HG03139 (cell line): ENCODE measurements around the gene KIAA1217.

Experiments used
- ATAC-seq: cut with Tn5 transposase; IDR thresholded peaks from one replicate; pipeline ENCODE4 v1.9.1; 2021; ENCODE audit not compliant: unreplicated experiment

The KIAA1217 gene

DNA sequence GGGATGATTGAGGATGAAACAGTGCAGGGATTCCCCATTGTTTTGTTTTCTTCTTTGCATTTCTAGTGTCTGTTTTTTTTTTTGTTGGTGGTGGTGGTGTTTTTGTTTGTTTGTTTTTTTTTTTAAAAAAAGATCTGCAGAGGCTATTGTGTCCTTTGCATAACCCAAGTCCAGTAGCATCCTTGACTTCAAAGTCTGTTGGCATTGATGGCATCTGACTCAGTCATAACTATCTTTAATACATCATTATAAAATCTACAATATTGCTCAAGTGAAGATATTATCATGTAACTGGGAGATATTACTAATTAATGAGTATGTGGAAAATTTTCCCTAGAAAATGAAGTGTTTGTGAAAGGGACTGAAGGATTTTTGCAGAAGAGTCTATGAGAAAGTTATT is 70.2 kb downstream of the KIAA1217 start:
- no peak for ATAC-seq

DNA sequence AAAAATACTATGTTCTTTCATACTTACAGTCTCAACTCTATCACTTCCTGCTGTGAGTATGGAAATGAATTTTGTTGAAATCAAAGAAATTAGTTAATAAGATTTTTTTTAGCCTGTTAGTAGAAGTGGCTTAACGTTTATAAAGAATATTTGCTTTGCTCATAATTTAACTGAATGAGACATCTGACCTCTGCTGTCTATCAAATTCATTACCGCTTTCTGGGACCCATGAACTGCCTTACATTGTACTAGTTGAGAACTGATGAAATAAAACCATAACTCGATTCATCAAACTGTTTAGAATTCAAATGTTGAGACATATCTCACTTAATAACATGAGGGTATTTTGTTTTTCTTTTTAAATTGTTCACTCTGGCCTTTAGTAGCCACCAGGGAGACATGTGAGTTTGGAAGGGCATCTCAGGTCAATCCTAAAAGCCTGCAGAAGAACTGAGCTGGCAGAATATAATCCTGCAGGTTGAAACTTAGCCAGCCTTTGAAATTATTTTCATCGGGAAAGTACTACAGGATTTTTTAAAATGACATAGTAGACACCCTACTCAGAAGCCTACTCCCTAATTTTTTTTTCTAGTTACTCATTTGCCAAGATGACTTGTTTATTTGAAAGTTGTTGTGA is 78.7 kb downstream of the KIAA1217 start:
- ATAC-seq: no peak

DNA sequence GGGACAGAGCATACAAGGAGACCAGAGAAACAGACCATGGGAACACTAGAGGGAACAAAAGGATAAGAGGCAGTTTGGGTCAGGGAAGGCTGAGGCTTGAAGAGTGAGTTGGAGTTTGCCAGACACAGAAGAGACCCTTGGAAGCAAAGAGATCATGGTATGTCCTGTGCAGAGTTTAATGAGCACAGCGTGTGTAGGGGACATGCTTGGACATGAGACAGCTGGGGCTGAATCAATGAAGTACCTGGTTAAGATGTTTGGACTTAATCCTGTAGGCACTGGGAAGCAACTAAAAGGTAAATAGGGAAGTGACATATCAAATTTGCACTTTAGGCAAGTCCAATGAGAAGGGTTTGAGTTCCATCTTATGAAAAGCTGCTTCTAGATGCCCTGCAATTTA is 79.6 kb downstream of the KIAA1217 start:
- no peak for ATAC-seq

DNA sequence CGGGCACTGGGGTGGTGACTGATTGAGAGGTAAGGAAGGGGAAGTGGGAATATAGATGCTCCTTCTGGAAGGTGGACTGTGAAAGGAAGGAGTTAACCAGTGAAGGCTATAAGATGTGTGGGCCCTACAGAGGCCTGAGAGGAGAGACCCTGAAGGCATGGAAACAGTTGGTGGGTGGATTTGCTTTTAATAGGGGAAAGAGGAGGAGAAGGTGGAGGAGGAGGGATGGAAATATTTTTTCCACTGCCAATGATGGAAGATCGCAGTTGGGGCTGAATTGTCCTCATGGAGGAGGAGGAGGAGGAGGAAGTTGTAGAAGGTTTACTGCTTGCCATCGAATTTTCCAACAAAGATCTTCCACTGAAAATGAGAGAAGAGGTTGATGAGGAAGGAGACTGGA is 80.3 kb downstream of the KIAA1217 start:
- ATAC-seq: no peak

DNA sequence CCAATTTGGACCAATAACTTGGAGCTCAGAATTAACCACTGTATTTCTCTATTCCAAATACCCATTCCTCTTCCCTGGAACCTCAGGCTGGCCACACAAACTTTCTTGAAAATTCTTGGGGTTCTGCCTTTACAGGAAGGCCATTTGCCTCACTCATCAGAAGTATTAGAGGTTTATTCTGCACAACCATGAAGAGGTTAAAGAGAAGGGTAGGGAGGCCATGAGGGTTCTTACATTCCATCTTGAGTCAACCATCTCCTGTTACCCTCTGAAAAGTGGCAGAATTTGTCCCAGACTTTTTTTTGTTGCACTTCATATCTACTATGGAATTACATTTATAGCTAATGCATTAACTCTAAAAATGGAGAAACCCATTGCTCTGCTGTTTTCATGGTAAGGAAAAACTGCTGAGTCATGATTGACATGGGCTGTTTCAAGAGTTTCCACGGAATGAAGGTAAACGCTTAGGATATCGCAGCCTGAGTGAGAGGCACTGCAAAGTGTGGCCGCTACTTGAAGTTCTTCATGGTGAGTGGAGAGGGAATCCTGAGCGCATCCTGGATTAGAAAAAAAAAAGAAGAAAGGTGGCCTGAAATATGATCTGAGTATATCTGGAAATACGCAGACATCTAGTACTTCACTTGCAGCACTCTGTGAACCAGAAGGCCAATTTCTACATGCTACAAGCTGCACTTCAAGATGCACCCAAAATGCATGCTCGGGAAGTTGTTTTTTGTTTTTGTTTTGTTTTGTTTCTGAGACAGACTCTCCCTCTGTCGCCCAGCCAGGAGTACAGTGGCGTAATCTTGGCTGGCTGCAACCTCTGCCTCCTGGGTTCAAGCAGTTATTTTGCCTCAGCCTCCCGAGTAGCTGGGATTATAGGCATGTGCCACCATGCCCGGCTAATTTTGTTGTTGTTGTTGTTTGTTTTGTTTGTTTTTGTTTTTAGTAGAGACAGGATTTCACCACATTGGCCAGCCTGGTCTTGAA is 83.7 kb downstream of the KIAA1217 start:
- ATAC-seq: no peak

DNA sequence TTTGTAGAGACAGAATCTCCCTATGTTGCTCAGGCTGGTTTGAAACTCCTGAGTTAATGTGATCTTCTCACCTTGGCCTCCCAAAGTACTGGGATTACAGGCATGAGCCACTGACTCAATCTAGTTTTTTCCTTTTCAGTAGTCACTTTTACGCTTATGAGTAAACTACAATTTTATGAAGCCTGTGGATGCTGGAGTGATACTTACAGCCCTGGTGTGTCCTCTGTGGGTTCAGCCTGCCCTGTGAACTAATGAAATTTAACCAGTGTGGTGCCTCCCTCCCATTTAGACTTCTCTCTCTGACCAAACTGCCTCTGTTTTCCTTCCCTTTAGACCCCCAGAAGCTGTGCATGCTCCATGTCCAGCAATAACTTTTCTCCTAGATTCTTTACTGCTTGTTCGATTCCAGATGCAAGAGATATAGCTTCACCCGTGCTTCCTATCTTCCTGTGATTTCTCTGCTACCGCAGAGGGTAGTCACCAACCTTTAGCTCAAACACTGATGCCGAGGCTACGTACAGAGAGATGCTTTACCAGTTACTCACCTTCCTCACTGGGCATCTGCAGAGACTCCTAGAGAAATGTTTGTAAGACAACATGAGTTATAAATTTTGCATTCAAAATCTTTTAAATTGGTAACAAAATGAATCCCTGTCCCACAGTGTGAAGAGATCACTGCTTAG is 90.8 kb downstream of the KIAA1217 start:
- no peak for ATAC-seq

DNA sequence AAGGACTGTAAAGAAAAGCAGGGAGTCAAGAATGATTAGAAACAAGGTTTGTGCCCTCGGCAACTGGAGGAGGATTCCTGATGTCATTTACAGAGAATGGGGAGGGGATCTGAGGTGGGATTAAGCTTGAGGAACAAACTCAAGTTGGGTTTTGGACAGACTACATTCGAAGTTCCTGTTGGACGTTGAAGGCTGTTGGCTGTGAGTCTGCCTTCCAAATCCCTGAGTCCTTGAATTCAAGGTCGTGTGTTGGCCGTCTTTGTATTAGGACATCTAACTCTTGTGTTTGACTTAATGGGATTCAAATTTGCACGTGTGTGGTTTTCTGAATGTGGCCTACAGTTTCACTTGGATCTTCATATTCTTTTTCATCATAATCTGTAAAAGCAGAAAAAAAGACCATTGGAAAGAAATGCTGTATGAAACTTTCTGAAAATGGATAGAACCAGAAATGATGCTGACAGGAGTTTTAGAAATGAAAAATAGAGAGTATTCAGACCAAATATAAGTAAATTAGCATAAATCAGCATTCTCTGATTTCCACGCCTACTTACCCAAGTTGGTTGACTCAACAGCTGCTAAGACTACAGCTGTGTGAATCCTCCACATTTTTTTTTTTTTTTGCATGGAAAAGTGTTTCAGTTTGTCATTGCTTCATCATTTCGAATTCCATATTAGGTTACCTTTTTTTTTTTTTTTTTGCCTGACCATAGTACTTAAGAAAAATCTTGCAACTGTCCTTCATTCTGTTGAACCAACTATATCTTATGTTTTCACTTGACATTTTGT is 94.8 kb downstream of the KIAA1217 start:
- no peak for ATAC-seq

DNA sequence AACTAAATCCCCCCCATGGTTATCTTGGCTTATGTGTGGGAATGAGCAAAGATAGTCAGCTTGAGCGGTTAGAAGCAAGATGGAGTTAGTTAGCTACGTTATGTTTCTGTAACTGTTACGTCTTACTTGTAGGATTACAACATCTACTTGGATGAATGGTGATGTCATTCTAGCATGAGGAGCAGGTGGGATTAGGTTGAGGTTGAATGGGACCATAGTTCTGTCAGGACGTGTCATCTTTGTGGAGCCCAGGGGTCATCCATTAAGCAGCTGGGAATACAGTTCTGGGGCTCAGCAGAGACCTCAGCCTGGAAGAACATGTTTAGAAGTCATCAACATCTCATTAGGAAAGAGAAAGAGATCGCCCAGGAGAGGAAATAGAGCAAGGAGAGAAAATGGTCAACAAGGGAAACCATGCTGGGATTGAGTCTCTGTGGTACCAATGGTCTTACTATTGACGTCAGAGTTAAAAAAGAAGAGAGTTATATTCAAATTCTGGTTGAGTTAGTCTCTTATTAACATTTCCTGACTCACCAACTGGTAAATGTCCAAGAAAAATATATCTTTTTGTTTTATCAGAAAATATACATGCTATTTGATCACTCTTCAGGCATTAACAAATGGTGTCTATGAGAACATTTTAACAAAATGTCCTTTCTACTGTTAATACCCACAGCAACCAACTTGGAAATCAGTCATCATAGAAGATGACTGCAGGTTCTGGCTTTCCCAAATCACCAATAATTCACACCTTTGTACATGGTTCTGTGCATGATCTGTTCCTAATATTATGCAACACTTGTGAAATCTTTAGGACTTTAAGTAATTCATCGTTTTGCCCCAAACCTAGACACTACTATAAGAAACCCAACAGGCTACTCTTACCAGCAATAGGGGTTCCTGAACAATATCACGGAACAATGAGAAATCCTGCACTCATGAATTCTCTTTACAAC is 96.9 kb downstream of the KIAA1217 start:
- ATAC-seq: no peak

DNA sequence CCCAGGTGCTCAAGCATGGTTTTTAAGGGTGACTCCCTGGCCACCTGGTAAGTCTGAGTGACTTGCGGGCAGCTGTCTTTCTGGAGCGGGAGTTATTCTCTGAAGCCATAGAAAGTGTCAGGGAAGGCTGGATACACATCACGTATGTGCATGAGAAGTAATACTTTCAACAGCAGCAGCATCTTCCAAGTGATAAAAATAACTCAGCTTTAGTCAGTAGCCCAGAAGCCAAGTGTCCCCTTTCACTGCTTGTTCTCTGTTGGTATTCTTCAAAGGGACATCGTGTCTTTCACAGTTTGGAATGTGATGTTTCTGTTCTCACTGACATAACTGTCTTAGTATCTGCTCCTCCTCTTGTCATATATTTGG is 97.6 kb downstream of the KIAA1217 start:
- ATAC-seq: no peak

DNA sequence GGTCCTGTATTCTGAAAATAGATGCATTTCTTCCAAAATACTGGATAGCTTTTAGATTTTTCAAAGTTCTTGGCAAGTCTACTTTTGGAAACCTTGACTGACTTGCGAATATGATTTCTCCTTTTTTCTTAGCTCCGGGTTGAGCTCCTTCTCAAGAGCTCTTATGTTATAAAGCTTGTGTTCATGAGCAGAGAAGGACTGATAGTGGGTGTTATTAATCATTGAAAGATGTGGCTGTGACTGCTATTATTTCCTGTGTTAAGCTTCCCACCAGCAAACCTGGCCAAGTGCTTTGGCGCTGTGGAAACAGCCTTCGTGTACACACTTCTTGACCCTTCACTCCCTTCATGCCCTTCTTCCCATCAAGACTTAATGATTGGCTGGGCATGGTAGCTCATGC is 98.2 kb downstream of the KIAA1217 start:
- ATAC-seq: no peak

DNA sequence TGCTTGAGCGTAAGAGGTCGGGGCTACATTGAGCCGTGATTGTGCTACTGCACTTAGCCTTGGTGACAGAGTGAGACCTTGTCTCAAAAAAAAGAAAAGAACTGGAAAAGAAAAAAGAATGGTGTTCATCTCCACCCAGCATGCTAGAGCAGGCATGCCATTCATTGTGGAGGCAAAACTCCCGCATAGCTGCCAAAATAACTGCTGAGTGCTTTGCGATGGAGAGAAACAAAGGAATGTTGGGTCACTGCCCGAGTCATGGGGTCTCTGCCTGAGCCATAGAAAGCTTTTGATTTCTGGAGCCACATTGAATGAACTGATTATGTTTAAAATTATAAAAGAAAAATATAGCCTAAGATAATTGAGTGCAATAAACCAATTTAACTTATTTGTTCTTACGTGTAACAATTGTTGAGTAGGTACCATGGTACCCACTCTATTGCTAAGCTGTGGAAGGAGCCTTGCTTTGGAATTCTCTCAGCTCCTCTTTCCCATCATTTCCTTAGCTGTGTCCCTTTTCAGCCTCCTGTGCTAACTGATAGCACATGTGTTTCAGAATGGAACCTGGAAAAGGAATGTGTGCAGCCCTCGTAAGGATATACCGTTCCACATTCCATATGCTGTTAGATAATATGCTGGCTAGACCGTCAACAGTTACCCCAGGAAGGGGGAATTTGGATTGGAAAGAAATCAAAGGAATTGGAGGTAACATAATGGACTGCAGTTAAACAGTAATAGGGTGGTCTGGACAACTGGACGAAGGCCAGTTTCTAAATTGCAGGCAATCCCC is 99.0 kb downstream of the KIAA1217 start:
- ATAC-seq: no peak

DNA sequence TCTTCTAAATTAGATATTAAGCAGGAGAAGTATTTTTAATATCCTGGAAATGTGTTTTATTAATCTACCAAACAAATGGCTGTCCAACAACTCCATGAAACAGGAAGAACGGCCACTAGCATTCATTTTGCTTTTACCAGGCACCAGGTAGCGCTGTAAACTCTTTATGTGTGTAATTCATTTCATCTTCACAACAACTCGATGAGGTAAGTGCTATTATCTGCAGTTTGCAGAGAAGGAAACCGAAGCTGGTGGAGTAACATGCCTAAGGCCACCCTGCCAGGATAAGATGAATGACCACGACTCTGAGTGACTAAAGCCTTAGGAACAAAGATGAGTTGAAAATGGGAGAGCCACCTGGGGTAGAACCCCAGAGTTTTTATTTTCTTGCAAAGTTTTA is 101.2 kb downstream of the KIAA1217 start:
- ATAC-seq: no peak

DNA sequence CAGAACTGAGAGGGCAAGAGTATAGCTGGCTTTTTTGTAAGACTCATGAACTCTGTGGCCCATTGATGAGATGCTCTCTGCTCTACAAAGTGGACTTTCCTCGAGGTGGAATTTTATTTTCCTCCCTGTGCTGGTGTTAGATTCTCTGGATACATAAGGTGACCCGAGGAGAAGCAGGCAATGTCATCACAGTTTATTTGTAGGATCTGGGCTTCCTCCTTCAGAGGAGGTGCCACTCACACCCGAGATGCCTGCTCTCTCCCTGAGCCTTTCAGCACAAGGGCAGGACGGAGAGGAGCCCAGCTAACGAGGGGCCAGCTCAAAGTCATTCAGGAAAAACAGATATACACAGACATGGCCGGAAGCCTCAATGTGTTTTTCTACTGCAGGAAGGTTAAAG is 103.0 kb downstream of the KIAA1217 start:
- ATAC-seq: no peak

DNA sequence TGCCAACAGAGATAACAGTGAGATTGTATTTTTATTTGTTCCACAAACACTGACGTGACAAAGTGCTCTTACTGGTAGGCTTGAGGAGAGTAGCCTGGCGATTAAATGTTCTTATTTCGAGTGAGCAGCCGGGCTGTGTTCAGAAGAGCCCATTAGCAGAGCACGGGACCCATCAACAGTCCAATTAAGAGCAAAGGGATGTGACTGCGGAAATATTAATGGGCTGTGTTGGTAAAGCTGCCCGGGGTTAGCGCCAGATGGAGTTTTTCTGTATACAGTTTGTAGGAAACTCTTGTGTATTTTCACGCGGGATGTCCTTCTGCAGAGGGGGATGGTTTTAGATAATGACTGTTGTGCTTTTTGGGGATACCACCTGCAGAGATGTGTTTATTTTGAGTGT is 104.3 kb downstream of the KIAA1217 start:
- no peak for ATAC-seq

DNA sequence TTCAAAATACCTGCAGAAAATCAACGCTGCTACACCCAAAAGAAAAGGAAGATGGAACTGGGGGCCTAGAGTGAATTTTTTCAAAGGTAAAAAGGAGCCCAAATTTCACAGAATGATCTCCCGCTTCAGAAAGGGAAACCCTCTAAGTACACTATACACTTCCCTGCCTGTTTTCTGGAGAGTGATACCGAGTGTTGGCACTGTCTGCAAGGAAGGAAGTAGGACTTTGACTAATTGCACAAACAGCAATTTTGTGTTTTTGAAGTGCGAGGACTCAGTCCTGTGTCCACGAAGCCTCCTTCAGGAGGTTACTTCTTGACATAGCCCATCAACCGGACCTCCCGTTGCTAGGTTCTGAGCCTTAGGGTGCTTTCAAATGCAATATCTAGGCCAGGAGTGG is 106.3 kb downstream of the KIAA1217 start:
- ATAC-seq: no peak

DNA sequence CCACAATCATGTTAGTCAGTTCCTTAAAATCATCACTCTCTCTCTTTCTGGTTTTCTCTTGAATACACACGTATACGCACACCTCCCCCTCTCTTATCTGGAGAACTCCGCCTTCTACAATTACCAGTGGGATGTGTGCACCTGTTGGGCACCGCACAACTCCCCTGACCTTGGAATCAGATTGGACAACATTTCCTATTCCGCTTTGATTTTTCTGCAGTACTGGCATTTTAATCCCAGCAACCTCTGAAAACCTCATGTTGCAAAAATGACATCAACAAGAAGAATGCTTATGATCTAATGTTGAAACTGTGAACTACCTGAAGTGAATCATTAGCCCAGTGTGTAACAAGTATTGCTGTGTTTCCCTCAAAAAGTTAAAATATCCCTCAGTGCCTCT is 109.6 kb downstream of the KIAA1217 start:
- ATAC-seq: no peak

DNA sequence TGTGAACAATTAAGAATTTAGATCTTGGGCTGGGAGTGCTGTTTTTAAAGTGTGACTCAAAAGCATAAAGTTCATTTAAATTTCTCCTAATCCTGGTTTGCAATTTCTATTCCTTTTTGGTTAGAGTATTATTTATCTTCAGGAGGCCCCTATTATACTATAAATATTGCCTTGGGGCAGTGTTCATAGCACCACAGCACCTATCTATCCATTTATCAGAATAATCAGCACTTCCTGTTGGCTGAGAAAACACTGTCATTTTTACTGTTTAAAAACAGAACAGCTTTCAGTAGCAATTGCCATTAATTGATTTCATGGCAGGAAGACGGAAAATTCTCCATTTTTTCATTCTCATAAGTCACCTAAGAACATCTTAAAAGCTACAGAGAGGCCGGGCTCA is 111.4 kb downstream of the KIAA1217 start:
- no peak for ATAC-seq

DNA sequence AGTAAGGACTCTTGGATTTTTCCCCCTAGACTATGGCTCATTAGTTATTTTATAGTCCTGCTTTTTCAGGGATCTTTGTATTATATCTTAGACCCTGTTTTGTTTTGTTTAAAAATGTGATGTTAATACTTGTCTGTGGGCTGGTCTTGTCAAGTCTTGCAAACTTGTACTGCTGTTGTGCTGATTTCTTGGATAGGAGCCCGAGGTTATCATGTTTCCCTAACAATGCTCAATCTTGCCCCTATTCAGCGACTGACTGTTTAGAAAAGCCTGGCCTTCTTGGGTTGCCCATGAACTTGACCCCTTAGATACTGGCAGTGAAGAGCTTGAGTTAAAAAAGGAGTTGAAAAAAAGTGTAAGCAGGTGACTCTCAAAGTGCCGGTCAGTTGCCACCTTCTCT is 115.7 kb downstream of the KIAA1217 start:
- no peak for ATAC-seq

DNA sequence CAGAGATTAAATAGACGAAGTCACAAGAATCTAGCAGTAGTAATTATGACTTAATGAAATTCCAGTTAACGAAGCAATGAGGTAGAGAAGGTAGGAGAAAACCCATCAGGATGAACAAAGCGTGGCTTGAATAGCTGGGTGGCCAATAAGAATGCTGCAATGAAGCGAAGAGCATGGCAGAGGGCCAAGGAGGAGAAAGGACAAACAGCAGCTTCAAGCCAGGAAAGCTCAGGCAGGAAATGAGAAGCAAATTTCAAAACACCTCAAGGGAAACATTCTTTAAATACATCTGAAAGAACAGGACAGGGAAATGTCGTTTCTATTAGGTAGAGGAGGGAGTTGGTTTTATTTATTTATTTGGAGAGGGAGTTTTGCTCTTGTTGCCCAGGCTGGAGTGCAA is 122.5 kb downstream of the KIAA1217 start:
- ATAC-seq: no peak
